Activated CD4-positive, alpha-beta T cell treated with anti-CD3 and anti-CD28 coated beads, Interleukin-2, amount 50 U/mL, for 4 hours (primary cell): Measurements from ENCODE around the gene SEC24D.
"Not testable (repeated sequence)": the region's sequence is repeated elsewhere in the genome, so short reads cannot be mapped to it uniquely, and the experiment has no call there.

Experiments
- DNase-seq, 2 experiments: peaks; one replicate each; pipeline ENCODE4 v3.0.0-alpha.2; 2020

SEC24D gene

GRCh38 chr4:118803253-118803652 lies 32.7 kb downstream of the SEC24D start:
- no peak for DNase-seq

- DNase-seq: no peak
Observed at GRCh38 chr4:118801895-118802575, 33.9 kb downstream of the SEC24D start.

- DNase-seq: no peak
Observed at GRCh38 chr4:118799231-118799942, 36.5 kb downstream of the SEC24D start.

- no peak for DNase-seq
Observed at GRCh38 chr4:118798658-118799057, 37.3 kb downstream of the SEC24D start.

- no peak for DNase-seq
Observed at GRCh38 chr4:118797558-118798142, 38.3 kb downstream of the SEC24D start.

GRCh38 chr4:118791690-118792446 lies 44.1 kb downstream of the SEC24D start:
- DNase-seq: not testable (repeated sequence)

GRCh38 chr4:118790544-118790943 lies 45.4 kb downstream of the SEC24D start:
- no peak for DNase-seq

GRCh38 chr4:118788911-118789310 lies 47.0 kb downstream of the SEC24D start:
- DNase-seq: no peak

- no peak for DNase-seq
Observed at GRCh38 chr4:118787844-118788380, 48.0 kb downstream of the SEC24D start.

GRCh38 chr4:118784776-118785175 lies 51.1 kb downstream of the SEC24D start:
- DNase-seq: no peak

- no peak for DNase-seq
Observed at GRCh38 chr4:118783887-118784286, 52.0 kb downstream of the SEC24D start.

GRCh38 chr4:118782886-118783285 lies 53.0 kb downstream of the SEC24D start:
- not testable (repeated sequence) for DNase-seq

- DNase-seq: not testable (repeated sequence)
Observed at GRCh38 chr4:118777649-118778048, 58.3 kb downstream of the SEC24D start.

GRCh38 chr4:118776955-118777640 lies 58.8 kb downstream of the SEC24D start:
- not testable (repeated sequence) for DNase-seq

GRCh38 chr4:118776157-118776954 lies 59.6 kb downstream of the SEC24D start:
- DNase-seq: no peak

- no peak for DNase-seq
Observed at GRCh38 chr4:118775405-118775804, 60.5 kb downstream of the SEC24D start.

GRCh38 chr4:118774989-118775388 lies 60.9 kb downstream of the SEC24D start:
- DNase-seq: no peak

- no peak for DNase-seq
Observed at GRCh38 chr4:118774321-118774720, 61.6 kb downstream of the SEC24D start.

- DNase-seq: no peak
Observed at GRCh38 chr4:118773429-118773792, 62.5 kb downstream of the SEC24D start.

- DNase-seq: no peak
Observed at GRCh38 chr4:118772767-118773428, 63.0 kb downstream of the SEC24D start.
